Measurements from ENCODE around the gene LRRC47.

- TF ChIP-seq CTCF (IDR thresholded peaks at IDR 0.05) = no peak
- no peak for TF ChIP-seq POLR2A (IDR thresholded peaks at IDR 0.05)
These were observed 65.6 kb downstream of the LRRC47 start for GRCh38 chr1:3730543-3731247.

All from uterus (tissue), 2 donors.